Sciatic nerve (tissue), 2 donors: ENCODE results near the gene ZC3H4. TPM values are rescaled to one million over a fixed set of nuclear protein-coding genes. Genes with fewer than 3 reads are reported as not detected.
"Not testable (repeated sequence)": the region's sequence is repeated elsewhere in the genome, so short reads cannot be mapped to it uniquely, and the experiment has no call there.

Experiments
- ATAC-seq: fragments of 200-7000 bp; cut with Tn5 transposase; one replicate; pipeline ENCODE4 v1.9.1; 2020; ENCODE audit warnings: mild to moderate bottlenecking, moderate library complexity
- DNase-seq: peaks from one replicate; pipeline ENCODE4 v3.0.0-alpha.2; 2020; ENCODE audit warnings: low spot score
- intact Hi-C: fragments of 100-400 bp; cut with DNase I; formaldehyde crosslinking; loops from one replicate; pipeline ENCODE4 v1.14.2; 2022
- total RNA-seq: library from RNA; stranded (reverse); fragmentation: NEBNext Ultra II Directional; extraction: Animal tissue kit (Norgen Biotek cat#: 25700); gene quantifications from one replicate; pipeline ENCODE4 v1.2.1, GENCODE V29; 2021
- donor health status: DM: no; HTN: no; CAD: no.
- donor health status: DM: no; HTN: no; CAD: no.

Gene ZC3H4
- total RNA-seq, 1 donor from 2014 or later, result 50.4 TPM

GRCh38 chr19:47095476-47096099, 18.0 kb downstream of the ZC3H4 start:
- ATAC-seq, result peak; percentile 55
- intact Hi-C loops, result no loop called here
- no peak for DNase-seq

DNA sequence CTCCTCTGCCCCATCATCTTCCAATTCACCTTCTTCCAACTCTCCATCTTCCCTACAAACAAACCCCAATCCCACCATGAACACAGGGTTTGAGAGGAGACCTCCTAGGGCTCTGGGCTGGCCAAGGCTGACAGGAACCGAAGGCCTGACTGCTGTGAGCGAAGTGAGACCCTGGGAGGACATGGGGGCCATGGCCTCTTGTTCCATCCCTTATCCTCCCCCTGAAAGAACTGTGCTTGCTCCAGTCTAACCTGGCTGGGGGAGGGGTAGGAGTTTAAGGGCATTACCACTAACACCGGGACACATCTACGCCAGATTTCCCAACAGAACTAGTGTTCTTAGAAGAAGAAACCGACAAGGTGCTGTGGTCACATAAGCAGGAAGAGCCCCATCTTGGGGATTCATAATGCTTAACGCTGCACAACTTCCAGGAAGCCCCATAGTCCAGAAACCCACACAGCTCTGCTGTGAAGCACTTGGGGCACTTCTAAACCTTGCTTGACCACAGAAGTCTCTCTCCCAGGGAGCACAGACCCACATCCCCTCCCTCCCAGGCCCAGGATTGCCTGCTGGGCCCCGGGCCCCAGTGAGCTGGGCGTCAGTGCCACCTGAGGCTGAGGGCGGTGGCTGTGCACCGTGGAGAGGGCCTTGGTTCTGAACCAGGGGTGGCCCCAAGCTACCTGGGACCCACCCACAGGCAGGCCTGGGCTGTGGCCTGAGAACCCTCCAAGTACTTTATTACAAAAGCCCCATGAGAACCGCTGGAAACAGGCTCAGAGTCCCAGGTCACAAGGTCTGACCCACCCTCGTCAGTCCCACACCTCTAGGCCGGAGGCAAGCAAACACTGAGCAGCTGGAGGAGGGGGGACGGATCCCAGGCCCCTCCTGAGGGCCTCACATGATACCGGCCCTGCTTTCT, 18.8 kb downstream of the ZC3H4 start:
- ATAC-seq, result peak; percentile 47
- DNase-seq, result no peak

GRCh38 chr19:47093841-47094240, 19.7 kb downstream of the ZC3H4 start:
- ATAC-seq (no peak), DNase-seq (no peak)
- intact Hi-C loops, result no loop called here

More for the DNA sequence above, 18.8 kb downstream of the ZC3H4 start:
- intact Hi-C loops, result no loop called here

DNA sequence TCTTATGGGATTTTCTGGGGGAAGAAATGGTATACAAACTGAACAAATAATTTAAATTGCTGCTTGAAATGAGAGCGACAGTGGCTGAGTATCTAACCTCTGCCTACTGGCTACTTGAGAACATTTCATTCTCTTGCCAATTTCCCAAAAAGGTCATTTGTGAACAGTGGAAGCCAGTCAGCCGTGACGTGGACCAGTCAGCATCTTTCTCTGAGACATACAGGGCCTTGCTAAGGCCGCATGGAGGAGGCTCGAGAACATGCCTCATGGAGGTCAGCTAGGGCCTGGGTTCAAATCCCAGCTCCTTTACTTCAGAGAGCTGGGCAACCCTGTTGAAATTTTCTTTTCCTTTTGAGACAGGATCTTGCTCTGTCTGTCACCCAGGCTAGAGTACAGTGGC, 20.3 kb downstream of the ZC3H4 start:
- ATAC-seq, result no peak

GRCh38 chr19:47089767-47090350, 23.7 kb downstream of the ZC3H4 start:
- intact Hi-C loops, result no loop called here
- DNase-seq (no peak), ATAC-seq (no peak)

More for the DNA sequence above, 20.3 kb downstream of the ZC3H4 start:
- no peak for DNase-seq
- intact Hi-C loops, result no loop called here

- intact Hi-C loops, result no loop called here
- DNase-seq (no peak), ATAC-seq (no peak)
These were observed 27.3 kb downstream of the ZC3H4 start for GRCh38 chr19:47086280-47086679.

DNA sequence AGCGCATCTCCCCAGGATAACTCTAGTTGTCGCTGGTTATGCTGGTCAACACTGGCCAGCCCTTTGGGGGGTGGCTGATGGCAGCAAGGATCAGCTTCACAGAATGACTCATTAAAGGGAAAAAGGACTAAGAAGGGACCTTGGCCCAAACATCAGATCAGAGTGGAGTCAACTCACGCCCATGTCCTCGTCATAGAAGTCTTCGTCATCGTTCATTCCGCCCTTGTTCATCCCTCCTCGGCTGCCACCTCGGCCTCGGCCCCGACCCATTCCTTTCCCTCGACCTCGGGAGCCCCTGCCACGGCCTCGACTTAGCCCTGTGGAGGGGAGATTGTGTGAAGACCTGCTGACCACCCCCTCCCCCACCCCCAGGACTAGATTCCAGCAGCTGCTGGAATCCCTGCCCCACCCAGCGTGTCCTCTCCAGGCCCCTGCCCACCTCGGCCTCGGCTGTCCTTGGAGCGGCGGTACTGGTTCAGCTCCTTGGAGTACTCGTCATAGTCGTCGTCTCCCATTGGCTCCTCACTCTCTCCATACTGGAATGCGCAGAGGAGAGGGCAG, 28.6 kb downstream of the ZC3H4 start:
- ATAC-seq (no peak), DNase-seq (no peak)
- intact Hi-C loops, result no loop called here

GRCh38 chr19:47082493-47082892, 31.1 kb downstream of the ZC3H4 start:
- no peak for ATAC-seq
- intact Hi-C loops, result no loop called here
- DNase-seq, result no peak

- intact Hi-C loops, result no loop called here
- DNase-seq (no peak), ATAC-seq (no peak)
These were observed 32.5 kb downstream of the ZC3H4 start for GRCh38 chr19:47081095-47081494.

GRCh38 chr19:47078351-47078750, 35.2 kb downstream of the ZC3H4 start:
- not testable (repeated sequence) for DNase-seq, ATAC-seq
- intact Hi-C loops, result loop anchor here (2.0 kb wide), 1 partner anchor 46 kb away; no protein-coding TSS in a partner anchor

DNA sequence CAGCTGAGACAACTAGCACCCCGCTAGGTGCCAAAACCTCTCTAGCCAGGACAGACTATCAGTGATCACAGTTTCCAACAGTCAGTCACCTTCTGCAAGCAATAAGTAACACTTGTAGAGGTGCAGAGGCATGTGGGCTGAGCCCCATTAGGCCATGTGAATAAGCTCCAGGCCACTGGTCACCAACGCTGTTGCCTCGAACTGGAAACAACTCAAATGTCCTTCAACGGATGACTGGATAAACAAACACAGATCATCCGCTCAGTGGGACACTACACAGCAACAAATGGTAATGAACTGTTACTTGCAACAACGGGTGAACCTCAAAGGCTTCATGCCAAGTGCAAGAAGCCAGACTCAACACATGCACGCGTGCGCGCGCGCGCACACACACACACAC, 37.6 kb downstream of the ZC3H4 start:
- intact Hi-C loops, result no loop called here
- ATAC-seq (no peak), DNase-seq (no peak)

DNA sequence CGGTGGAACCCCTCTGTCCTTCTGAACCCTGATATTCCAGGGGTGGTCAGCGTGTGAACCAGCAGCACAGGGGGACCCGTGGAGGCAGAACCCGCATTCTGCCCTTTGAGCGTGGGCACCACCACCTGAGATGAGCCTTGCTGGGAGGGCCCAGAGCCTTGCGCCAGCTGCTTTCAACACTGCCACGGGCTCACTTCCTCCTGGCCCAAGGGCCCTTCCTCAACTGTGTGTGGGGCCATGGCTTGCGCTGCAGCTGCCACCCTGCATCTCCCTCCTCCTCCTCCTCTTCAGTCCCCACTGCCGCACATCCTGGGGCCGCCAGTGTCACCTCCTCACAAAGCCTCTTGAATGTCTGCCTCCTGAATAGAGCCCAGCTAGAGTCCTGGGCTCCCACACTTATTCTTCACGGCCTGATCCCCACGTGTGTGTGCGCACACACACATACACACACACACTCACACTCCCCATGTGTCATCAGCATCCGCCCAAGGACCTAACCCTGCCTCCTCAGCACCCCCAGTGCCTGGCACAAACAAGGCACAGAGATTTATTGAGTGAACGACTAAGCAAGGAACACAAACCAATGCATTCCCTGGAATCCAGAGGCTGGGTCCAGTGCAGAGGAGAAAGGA, 38.3 kb downstream of the ZC3H4 start:
- intact Hi-C loops, result no loop called here
- DNase-seq (no peak), ATAC-seq (no peak)

- no peak for ATAC-seq
- no peak for DNase-seq
- intact Hi-C loops, result no loop called here
These were observed 39.0 kb downstream of the ZC3H4 start for GRCh38 chr19:47074621-47075020.

DNA sequence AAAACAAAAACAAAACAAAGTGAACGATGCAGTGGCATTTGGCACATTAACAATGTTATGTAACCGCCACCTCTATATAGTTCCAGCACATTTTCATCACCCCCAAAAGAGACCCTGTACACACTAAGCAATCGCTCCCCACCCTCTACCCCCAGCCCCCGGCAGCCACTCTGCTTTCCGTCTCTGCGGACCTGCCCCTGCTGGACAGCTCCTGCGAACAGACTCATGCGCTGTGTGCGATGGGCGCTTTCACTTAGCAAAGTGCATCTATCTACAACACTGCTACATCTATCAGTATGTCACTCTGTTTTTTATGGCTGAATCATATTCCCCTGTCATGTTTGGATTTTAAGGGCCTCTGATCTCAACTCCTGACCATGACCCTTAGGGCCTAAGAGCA, 40.0 kb downstream of the ZC3H4 start:
- DNase-seq (no peak), ATAC-seq (no peak)
- intact Hi-C loops, result no loop called here

DNA sequence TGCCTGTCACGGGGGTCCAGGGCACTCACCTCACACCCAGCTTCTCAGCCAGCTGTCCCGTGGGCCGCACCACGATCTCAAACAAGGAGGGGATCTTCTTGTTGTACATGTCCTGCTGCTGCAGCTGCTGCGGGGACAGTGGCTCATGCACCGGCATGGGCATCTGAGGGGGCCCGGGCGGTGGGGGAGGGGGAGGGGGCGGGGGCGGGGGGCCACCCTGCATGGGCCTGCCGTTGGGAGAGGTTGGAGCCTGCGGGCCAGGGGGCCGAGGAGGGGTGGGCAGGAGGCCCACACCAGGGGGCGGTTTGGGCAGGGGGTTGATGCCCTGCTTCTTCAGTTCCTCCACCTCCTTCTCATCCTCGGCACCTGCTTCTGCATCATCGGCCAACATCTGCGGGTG, 41.3 kb downstream of the ZC3H4 start:
- intact Hi-C loops, result no loop called here
- no peak for ATAC-seq
- no peak for DNase-seq

- DNase-seq (no peak), ATAC-seq (no peak)
- intact Hi-C loops, result no loop called here
These were observed 41.8 kb downstream of the ZC3H4 start for GRCh38 chr19:47071731-47072130.

DNA sequence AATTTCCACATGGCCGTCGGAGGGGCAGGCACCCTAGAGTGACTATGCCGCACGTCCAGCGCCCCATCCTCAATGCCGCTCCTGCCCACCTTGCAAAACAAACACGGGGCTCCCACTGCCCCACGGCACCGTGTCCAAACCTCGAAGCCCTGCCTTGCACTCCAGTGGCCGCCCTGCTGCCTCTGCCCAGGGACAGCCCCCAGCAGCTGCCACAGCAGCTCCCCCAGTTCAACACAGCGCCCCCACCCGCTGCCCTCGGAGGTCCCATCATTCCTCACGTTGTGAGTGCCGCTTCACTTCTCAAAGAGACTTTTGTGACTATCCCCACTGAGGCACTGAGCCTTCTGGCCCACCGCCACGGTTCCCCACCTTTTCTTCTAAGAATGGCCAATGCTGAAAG, 42.8 kb downstream of the ZC3H4 start:
- DNase-seq (no peak), ATAC-seq (no peak)
- intact Hi-C loops, result no loop called here

DNA sequence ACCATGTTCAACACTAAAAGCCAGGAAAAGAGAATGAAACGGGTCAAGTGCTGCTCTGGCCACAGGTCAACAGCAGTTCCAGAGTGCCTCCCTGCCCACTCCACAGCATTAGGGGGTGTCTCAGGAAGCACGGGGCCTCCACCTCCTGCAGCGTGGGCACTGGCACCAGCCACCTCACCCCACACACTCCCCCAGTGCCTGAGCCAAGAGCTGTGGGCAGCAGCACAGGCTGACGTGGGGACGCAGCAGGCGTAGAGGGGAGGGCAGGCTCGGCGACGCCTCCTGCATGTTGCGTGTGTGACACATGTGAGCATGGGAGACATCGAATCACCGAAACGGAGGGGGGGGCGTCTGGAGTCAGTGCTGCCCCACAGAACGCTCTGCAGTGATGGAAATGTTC, 43.8 kb downstream of the ZC3H4 start:
- DNase-seq (no peak), ATAC-seq (peak; percentile 16)
- intact Hi-C loops, result no loop called here

- no peak for DNase-seq
- intact Hi-C loops, result no loop called here
- ATAC-seq, result no peak
These were observed 44.6 kb downstream of the ZC3H4 start for GRCh38 chr19:47068876-47069406.
